ENCODE measurements around the gene RGS16.
A peak's percentile ranks its signal among the peaks of the same experiment; 100 is the strongest.

Gene RGS16

DNA sequence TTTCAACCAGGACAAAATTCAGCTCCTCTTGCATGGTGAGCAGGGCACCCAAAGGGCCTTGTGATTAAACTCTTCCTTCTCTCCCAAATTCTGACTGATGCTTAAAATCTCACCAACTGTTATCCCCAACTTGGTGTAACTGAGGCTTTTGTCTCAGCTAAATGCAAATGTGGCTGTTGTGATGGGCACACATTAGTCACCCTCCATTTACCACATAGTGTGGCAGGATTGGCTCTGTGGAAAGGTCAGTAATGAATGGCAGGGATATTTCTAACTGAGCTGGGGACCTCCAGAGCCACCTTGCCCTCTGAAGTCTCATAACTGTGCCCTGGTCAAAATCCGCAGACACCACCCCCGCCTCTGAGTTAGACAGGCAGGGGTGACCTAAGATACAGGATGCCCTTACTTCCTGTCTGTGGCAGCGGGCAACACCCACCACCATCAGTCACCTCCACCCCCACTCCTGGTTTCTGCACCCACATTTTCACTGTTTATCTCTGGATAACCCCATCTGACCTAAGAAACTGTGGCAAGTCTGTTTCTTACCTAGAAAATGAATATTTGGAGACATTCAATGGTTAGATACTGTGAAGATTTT is 25.4 kb upstream of the RGS16 start:
- no peak for DNase-seq

DNA sequence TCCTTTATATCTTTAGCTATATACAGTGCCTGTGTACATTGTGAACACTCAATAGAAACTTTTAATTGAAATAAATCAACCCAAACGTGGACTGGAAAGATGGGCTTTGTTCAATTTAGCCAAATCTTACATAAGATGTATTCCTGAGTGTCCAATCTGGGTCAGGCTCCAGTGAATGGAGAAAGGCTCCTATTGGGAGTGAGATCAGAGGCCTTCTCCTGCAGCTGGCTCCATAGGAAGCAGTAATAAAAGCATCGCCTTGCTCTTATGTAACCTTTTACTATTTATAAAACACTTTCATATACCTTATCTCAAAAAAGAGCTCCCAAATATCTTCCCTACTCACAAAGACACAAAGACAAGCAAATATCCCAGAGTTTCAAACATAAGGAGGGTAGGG is 24.9 kb upstream of the RGS16 start:
- no peak for DNase-seq

DNA sequence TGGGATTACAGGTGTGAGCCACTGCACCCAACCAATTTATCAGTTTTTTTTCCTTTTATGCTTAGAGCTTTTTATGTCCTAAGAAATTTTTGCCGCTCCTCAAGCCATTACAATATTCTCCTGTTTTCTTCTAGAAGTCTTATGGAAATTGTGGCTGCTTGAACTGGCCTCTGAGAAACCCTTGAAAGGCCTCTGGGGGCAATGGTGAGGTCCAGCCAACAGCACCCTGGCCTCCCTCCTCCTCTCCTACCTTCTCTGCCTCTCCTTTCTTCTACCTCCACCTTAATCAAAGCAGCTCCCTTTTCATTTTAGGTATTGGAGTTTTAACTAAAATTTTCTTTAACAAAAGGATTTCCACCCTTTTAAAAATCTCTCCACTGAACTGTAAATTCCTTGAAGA is 24.5 kb upstream of the RGS16 start:
- DNase-seq = no peak

GRCh38 chr1:182627622-182628021 is 23.4 kb upstream of the RGS16 start:
- DNase-seq = no peak

- DNase-seq = no peak
Observed at GRCh38 chr1:182626527-182626926, 22.3 kb upstream of the RGS16 start.

DNA sequence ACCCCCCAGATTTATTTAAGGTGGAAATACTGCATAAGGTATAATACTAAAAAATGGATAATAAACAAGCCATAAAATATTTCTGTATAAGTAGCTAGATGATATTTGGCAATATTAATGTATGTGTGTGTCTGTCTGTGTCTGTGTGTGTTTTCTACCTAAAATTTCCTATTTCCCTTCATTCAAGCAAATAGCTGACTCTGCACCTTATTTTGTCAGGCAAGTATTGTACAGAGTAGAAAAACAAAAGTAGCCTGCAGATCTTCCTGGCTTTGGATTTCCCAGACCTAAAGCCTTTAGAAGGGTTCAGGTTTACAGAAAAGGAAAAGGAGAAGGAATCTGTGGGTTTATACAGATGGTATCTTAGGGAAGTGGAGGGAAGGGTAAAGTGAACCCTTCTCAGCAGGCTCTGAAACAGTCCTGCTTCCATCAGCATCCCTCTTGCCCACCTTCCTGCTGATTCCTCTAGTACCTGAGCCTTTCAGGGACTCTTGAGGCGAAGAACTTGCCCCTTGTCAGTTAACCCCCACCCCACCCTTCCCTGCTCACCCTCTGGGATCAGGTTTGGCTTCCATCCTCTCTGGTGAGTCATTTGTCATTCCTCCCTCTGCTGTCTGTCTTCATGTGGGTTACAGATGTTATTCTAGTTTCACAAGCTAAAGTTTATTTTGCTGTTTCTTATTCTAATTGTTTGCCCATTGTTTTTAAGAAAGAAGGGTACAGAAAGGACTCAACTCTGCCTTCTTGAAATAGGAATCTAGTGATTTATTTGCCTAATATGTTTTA is 21.7 kb upstream of the RGS16 start:
- DNase-seq = no peak

- no peak for DNase-seq
Observed at GRCh38 chr1:182625024-182625423, 20.8 kb upstream of the RGS16 start.

GRCh38 chr1:182624577-182624976 is 20.4 kb upstream of the RGS16 start:
- no peak for DNase-seq

DNA sequence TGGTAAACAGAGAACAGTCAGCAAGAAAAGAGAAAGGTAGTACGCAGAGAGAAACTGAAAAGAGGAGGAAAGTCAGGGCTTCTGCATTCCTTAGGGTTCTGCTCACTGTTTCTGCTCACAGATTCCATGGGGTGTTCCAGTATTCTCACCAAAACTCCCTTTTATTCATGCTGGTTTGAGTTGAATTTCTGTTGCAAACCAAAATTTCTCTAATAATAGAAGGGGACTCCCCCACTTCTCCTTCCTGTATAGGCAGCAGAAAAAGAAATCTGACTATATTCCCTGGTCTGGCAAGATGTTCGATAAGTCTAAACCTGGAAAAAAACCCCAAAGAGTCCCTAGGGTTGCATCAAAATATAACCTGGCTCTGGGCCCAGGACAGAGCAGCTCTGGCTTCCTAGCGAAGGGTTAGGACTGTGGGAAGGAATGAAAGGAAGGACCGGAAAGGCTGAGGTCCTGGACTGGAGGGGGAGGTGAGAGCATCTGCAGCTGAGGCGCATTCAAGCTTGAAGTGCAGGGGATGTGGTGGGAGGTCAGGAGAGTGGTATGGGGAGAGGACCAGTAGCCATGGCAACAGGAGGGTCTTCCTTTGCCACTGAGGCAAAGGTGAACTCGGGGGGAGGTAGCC is 18.8 kb upstream of the RGS16 start:
- DNase-seq = no peak

DNA sequence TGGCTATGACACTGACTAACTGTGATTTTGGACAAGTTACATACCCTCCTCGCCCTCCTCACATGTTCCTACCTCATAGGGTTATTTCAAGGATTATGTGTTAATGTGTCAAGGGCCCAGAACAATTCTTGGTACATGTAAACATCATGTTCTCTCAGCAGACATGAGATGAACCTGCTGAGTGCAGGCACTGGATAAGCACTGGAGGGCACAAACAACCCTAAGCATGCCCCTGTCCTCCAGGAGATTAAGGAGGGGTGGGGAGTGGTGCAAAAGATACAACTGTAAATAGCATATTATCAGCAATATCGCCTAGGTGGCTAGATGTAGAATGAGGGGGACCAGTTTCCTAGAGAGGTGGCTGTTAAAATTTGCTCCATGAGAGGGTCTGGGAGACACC is 17.7 kb upstream of the RGS16 start:
- no peak for DNase-seq

DNA sequence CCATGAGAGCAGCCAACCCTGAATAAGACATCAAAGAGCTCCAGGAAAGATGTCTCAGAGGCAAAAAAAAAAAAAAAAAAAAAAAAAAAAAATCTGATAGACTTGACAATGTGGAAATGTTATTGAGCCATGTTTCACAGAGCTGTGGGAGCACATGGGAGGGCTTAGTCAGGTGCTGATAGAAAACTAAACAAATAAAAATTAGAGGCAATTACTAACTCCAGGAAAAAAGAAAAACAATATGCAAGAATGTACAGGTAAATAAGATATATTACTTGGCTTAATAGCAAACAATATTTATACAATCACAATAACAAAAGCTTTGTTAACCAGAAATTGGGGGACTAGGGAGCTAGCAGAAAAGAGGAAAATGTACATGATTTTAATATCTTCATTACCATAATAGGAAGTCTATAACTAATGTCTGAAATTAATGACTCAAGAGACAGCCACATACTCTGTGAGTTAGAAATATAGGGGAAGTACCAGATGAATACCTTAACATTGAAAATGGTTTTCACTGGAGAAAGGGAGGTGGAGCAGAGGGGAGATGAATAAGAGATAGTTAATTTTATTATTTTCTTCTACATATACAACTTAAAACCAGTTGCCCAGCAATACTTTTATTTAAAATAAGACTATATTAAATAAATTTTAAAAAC is 16.9 kb upstream of the RGS16 start:
- DNase-seq = no peak

DNA sequence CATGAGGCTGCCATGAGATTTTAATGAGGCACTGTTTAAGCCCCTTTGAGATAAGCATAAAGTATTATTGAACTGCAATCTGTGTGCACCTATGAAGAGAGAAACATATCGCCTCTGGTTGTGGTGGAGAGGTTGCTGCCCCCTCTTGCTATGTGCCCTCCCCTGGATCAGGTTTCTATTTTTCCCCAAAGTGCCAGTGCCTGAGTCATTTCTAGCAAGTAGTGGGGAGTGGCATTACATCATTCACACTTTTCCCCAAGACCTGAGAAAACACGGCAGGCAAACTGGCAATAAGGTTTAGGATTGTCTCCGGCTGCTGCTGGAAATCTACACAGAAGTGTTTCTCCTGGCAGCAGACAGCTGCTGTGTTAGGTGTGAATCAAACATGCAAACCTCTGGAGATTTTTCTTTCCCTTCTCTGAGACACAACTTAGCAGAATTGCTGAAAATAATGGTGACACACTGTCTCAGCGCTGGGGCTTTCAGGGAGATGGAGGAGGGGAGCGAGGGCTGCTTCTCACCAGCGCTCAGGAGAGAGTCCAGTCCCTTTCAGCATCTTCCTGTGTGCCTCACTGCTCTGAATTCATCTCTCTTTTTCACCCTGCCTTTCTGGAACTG is 13.7 kb upstream of the RGS16 start:
- peak; percentile 65 for DNase-seq

- DNase-seq = no peak
Observed at GRCh38 chr1:182617014-182617429, 12.8 kb upstream of the RGS16 start.

GRCh38 chr1:182616130-182617013 is 12.2 kb upstream of the RGS16 start:
- peak; percentile 86 for DNase-seq

GRCh38 chr1:182615468-182616129 is 11.4 kb upstream of the RGS16 start:
- DNase-seq = peak; percentile 73

- DNase-seq = peak; percentile 93
Observed at GRCh38 chr1:182614796-182615454, 10.7 kb upstream of the RGS16 start.

DNA sequence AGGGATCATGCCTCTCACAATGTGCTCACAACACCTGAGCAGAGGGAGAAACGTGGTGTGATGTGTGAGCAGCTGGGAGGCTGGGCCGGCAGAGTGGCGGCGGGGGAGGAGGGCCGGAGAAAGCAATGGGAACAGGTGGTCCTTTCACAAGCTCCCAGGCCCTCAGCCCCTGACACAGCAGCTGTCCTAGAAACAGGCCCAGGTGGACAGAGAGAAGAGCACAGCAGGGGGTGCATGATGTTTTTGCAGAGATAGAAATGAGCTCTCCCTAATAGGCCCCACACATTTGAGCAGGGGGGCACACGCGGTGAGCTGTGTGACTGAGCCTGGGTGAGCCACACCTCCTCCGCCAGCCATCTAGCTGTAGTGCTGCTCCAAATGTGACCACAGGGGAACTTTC is 7.6 kb upstream of the RGS16 start:
- DNase-seq = peak; percentile 82

DNA sequence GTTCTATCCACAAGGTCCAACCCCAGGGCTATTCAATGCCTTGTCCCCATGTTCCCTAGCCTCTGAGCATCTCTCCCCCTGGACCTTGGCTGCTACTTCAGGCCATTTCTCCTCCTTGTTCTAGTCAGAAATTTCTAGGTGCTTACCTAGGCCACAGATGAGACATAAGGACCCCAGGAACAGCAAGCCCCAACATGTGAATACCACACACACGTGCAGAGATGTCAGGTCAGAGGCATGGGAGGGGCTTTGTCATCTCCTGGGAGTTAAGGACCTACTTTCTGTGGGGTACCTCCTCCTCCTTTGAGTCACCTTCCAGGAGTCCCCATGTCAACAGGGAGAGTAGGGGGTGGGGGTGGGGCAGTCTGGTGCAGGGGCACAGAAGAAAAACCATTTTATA is 7.1 kb upstream of the RGS16 start:
- no peak for DNase-seq

DNA sequence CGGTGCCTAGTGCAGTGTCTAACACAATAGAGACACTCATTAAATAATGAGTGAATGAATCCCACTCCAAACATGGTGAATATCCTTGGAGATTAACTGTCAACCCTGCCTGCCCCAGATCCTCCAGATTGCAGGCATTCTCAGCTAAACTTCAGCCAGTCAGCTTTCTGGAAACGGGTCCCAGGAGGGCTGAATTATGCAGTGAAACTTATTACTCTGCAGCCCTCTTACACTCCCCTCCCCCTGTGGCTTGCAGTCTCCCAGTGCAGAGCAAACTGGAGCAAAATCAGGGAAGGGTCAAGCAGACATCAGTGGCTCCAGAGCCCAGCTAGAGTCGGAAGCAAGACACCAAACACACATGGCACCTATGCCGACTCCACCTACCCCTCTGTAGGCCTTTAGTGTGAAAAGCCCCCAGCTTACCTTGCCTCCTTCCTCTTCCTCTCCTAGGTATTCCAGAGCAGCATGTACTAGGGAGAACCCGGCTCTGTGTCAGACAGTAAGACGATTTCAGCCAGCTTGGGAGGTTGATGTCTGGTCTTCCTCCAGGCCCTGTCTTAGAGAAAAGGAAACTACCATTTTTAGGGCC is 6.5 kb upstream of the RGS16 start:
- no peak for DNase-seq

DNA sequence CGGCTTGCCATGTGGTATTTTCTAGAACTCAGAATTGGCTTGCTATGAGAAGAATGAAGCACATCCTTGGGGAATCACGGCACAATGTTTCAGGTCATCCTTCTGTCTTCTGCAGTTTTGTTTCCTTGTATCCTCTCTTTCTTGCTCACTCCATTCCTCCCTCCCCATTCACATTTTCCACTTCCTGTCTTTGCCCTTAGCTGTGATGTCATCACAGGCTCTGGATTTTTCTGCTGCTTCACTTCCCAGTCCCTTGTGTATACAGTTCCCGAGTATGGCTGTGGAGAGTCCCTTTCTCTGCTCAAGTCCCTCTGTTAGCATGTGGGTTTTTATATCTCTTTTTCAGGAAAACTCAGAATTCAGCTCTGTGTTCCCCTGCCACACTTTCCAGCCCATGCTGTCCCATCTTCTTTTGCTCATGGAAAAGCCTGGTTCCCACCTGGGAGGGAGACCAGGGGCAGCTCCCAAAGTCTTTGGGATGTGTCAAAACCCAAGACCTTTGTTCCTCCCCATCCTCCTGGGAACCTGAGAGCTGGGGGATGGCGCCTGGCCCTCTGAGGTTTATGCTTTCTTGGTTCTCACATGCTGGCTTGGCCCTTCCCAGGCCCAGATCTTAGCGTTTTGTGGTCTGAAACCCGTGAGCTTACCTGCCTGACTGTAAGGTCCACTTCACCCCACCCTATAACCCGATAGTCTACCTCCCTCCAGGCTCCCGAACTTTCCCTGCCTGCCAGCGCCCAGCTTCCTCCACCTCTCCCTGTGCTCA is 4.8 kb upstream of the RGS16 start:
- DNase-seq = no peak

Measured in retina (tissue), 1 donor.